Measurements from ENCODE around the gene ZNF513.

The ZNF513 gene

DNA sequence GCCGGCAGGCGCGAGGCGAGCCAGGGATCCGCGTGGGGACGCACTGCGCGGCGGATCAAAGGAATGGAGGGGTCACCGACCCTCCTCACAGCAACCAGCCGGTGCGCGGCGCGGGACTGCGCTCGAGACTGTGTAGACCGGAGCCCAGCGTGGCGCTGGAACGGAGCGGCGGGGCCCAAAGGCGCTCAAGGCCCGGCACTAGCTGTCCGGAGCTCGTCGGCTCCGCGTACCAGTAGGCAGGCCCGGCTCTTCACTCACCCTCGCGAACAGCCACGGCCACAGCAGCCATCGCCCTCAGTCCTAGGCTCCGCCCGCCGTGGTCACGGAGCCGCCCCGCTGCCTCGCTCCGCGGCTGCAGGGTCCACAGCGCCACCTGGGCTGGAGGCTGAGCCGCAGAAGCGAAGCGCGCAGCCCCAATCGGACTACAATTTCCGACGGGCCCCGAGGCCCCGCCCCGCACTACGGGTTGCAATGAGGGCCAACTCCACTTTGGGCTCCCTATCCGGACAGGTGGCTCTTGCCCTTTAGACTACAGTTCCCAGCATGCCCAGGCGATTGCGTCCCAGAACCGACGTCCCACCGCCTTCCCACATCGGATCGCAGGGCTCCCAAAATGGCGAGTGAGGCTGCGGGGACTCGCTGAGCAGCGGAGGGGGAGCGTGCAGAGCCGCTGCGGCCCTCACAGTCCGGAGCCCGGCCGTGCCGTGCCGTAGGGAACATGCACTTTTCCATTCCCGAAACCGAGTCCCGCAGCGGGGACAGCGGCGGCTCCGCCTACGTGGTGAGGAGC, 10.3 kb downstream of the ZNF513 start, which contains the start of the genes EIF2B4 and SNX17:
TSS of gene EIF2B4 (minus strand) at position 313 of the 790 bp plus-strand sequence. CDS start at position 289, 24 bp downstream.
TSS of gene SNX17 (plus strand) at position 591 of the 790 bp plus-strand sequence. CDS start at position 719, 128 bp downstream.
- no peaks in the 10 kb centered on the region for H3K9me3 ChIP-seq (ENCODE audit: insufficient read depth, low read length)
- H3K36me3 ChIP-seq (replicated peaks; ENCODE audit: low read depth, low read length) = peaks cover 26% of the 10 kb centered on the region
- H3K27ac ChIP-seq (ENCODE audit: low read length) = peak within 1 kb of the TSS; percentile 65
- H3K27me3 ChIP-seq (ENCODE audit: low read depth, low read length) = no peaks in the 10 kb centered on the region
- no peak within 1 kb of the TSS; the same call in 1 of the 2 replicates for H2AFZ ChIP-seq (ENCODE audit: low read depth, low read length)
- H4K20me1 ChIP-seq (ENCODE audit: insufficient read depth, low read length) = no peaks in the 10 kb centered on the region
- H3K4me1 ChIP-seq (ENCODE audit: low read length) = peaks cover 16% of the 10 kb centered on the region
- H3K9ac ChIP-seq (ENCODE audit: low read length) = peak within 1 kb of the TSS; percentile 95
- H3K79me2 ChIP-seq (ENCODE audit: low read length) = peaks cover 43% of the 10 kb centered on the region
- TF ChIP-seq, protein P1, sequence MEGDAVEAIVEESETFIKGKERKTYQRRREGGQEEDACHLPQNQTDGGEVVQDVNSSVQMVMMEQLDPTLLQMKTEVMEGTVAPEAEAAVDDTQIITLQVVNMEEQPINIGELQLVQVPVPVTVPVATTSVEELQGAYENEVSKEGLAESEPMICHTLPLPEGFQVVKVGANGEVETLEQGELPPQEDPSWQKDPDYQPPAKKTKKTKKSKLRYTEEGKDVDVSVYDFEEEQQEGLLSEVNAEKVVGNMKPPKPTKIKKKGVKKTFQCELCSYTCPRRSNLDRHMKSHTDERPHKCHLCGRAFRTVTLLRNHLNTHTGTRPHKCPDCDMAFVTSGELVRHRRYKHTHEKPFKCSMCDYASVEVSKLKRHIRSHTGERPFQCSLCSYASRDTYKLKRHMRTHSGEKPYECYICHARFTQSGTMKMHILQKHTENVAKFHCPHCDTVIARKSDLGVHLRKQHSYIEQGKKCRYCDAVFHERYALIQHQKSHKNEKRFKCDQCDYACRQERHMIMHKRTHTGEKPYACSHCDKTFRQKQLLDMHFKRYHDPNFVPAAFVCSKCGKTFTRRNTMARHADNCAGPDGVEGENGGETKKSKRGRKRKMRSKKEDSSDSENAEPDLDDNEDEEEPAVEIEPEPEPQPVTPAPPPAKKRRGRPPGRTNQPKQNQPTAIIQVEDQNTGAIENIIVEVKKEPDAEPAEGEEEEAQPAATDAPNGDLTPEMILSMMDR (IDR thresholded peaks at IDR 0.05; ENCODE audit: low read depth, low read length) = peak; percentile 73
- TF ChIP-seq EZH2phosphoT487 (IDR thresholded peaks at IDR 0.05; ENCODE audit: low read depth) = no peak
- H3K4me2 ChIP-seq (ENCODE audit: low read length) = peak within 1 kb of the TSS; percentile 96
- peak within 1 kb of the TSS; percentile 93 for H3K4me3 ChIP-seq (ENCODE audit: low read length)

DNA sequence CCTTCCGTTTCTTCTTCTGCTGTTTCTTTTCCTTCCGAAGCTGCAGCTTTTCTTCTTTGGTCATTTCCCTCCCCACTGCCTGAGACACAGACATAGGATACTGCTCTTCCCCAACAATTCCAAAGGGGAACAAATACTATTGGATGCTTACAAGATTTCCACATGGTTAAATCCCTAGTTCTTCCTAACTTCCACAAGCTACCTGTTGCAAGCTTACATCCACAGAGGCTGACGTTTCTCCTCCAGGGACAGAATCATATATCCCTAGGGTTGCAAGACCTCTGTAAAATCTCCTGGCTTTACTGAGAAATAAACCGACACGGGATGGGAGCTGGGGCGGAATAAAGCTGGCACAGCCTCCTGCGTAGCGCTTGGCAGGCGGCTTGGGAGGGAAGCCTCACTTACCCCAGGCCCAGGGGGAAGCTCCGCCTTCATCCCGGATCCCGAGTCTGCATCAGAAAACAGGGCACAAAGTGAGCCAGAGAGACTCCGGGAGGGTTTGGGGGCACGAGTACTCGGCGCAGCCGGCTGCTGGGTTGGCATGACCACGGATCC, 11.0 kb downstream of the ZNF513 start:
- H3K27ac ChIP-seq (ENCODE audit: low read length) = peak overlapping the region; percentile 19
- H2AFZ ChIP-seq (ENCODE audit: low read depth, low read length) = no peak overlapping the region; the same call in 1 of the 2 replicates

DNA sequence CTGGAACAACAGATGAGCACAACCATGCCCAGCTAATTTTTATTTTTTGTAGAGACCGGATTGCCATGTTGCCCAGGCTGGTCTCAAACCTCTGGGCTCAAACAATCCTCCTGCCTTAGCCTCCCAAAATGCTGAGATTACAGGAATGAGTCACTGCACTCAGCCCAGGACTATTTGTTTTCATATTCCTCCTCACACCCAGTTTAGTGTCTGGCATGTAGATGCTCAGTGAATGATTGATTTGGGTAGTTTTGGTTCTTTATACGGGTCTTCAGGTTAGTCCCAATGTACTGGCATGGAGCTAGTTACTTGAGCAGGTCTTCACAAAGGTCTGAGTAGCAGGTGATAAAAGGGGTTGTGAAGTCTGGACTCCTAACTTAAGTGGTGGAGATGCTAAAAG, 16.6 kb downstream of the ZNF513 start:
- TF ChIP-seq EZH2phosphoT487 (IDR thresholded peaks at IDR 0.05; ENCODE audit: low read depth) = no peak
- TF ChIP-seq, protein P1 (IDR thresholded peaks at IDR 0.05; ENCODE audit: low read depth, low read length) = no peak
- Histone ChIP-seq H3K4me3 (ENCODE audit: low read length) (no peak overlapping the region), H2AFZ (ENCODE audit: low read depth, low read length) (no peak overlapping the region), H3K9me3 (ENCODE audit: insufficient read depth, low read length) (no peaks in the 10 kb centered on the region), H3K36me3 (replicated peaks; ENCODE audit: low read depth, low read length) (peaks cover 26% of the 10 kb centered on the region), H3K79me2 (ENCODE audit: low read length) (peaks cover 5% of the 10 kb centered on the region), H3K27me3 (ENCODE audit: low read depth, low read length) (no peaks in the 10 kb centered on the region), H3K27ac (ENCODE audit: low read length) (peak overlapping the region; percentile 36), H3K4me1 (ENCODE audit: low read length) (peaks cover 12% of the 10 kb centered on the region), H3K9ac (ENCODE audit: low read length) (no peak overlapping the region), H4K20me1 (ENCODE audit: insufficient read depth, low read length) (no peaks in the 10 kb centered on the region), H3K4me2 (ENCODE audit: low read length) (no peak overlapping the region)

More for the DNA sequence above, 11.0 kb downstream of the ZNF513 start:
- Histone ChIP-seq H3K4me3 (ENCODE audit: low read length) (peak overlapping the region; percentile 93), H3K4me2 (ENCODE audit: low read length) (peak overlapping the region; percentile 96), H3K27me3 (ENCODE audit: low read depth, low read length) (no peaks in the 10 kb centered on the region), H3K9ac (ENCODE audit: low read length) (peak overlapping the region; percentile 78), H3K4me1 (ENCODE audit: low read length) (peaks cover 16% of the 10 kb centered on the region), H3K36me3 (replicated peaks; ENCODE audit: low read depth, low read length) (peaks cover 28% of the 10 kb centered on the region), H4K20me1 (ENCODE audit: insufficient read depth, low read length) (no peaks in the 10 kb centered on the region), H3K9me3 (ENCODE audit: insufficient read depth, low read length) (no peaks in the 10 kb centered on the region), H3K79me2 (ENCODE audit: low read length) (peaks cover 43% of the 10 kb centered on the region)
- TF ChIP-seq, protein P1 (IDR thresholded peaks at IDR 0.05; ENCODE audit: low read depth, low read length) = no peak
- TF ChIP-seq EZH2phosphoT487 (IDR thresholded peaks at IDR 0.05; ENCODE audit: low read depth) = no peak

All from OCI-LY3 (cell line).